ENCODE results near the gene TEAD1. TPM values are rescaled to one million over a fixed set of nuclear protein-coding genes. Genes with fewer than 3 reads are reported as not detected.
A peak's percentile ranks its signal among the peaks of the same experiment; 100 is the strongest.

The TEAD1 gene
- total and polyA plus RNA-seq, 2 donors (not counting 3 experiments of a cell fraction or from before 2014, with no cell fraction given): 15.3 to 49.0 TPM

- H3K79me2 ChIP-seq (ENCODE audit: control insufficient read depth, insufficient read depth, low read length): no peaks in the 10 kb centered on the region
- BruUV-seq (replicated peaks): no TSS peak
- FAIRE-seq (peak; percentile 96), DNase-seq (ENCODE audit: low read depth, low spot score) (peak; percentile 96)
- H3K4me2 ChIP-seq (ENCODE audit: insufficient read depth, low read length): no peak overlapping the region
- CTCF ChIA-PET: interaction anchor here (0.6 to 7.1 kb wide), 76 partner anchors 9 to 842 kb away, joined by 3 to 191 read pairs (median 4); partner anchors contain the start of genes PARVA and TEAD1
- no peaks in the 10 kb centered on the region for H3K9me1 ChIP-seq (replicated peaks; ENCODE audit: control insufficient read depth, extremely low read depth, insufficient read depth, low read length)
- no peak overlapping the region for H3K27ac ChIP-seq (ENCODE audit: insufficient read depth, low read depth, low read length)
- no peak overlapping the region for H3K4me3 ChIP-seq (replicated peaks in 1 of 3; ENCODE audit: insufficient read depth in 1 of 3, low read depth in 1 of 3, low read length in 3 of 3)
- intact Hi-C loops (cut with micrococcal nuclease) (loop anchor here (1.0 to 5.0 kb wide), 10 partner anchors 46 to 600 kb away; partner anchors contain the start of gene TEAD1), dilution Hi-C loops (cut with MboI; ENCODE audit: extremely low pct_ligation_motif_present, low sequenced_read_pairs) (no loop called here)
- TF ChIP-seq EZH2 (IDR thresholded peaks at IDR 0.05; ENCODE audit: borderline replicate concordance, low read depth, low read length, severe bottlenecking) (no peak), GATA2 (IDR thresholded peaks at IDR 0.05; ENCODE audit: insufficient read depth, insufficient read length, low read depth, low read length) (no peak), POLR2AphosphoS5 (IDR thresholded peaks at IDR 0.05; ENCODE audit: insufficient read depth, low read depth, low read length) (no peak), MYC (IDR thresholded peaks at IDR 0.05; ENCODE audit: low read depth, low read length) (no peak), JUN (IDR thresholded peaks at IDR 0.05; ENCODE audit: borderline replicate concordance, insufficient read depth, insufficient read length, low read depth) (no peak), MAX (IDR thresholded peaks at IDR 0.05; ENCODE audit: insufficient read depth, insufficient read length) (no peak), POLR2A (IDR thresholded peaks at IDR 0.05; ENCODE audit: low read depth, low read length) (no peak), FOS (IDR thresholded peaks at IDR 0.05; ENCODE audit: borderline replicate concordance, insufficient read depth, low read length) (peak; percentile 6)
- TF ChIP-seq, protein P1, sequence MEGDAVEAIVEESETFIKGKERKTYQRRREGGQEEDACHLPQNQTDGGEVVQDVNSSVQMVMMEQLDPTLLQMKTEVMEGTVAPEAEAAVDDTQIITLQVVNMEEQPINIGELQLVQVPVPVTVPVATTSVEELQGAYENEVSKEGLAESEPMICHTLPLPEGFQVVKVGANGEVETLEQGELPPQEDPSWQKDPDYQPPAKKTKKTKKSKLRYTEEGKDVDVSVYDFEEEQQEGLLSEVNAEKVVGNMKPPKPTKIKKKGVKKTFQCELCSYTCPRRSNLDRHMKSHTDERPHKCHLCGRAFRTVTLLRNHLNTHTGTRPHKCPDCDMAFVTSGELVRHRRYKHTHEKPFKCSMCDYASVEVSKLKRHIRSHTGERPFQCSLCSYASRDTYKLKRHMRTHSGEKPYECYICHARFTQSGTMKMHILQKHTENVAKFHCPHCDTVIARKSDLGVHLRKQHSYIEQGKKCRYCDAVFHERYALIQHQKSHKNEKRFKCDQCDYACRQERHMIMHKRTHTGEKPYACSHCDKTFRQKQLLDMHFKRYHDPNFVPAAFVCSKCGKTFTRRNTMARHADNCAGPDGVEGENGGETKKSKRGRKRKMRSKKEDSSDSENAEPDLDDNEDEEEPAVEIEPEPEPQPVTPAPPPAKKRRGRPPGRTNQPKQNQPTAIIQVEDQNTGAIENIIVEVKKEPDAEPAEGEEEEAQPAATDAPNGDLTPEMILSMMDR (IDR thresholded peaks at IDR 0.05; ENCODE audit: extremely low read depth in 1 of 2, insufficient read depth in 1 of 2, low read depth in 1 of 2, low read length in 2 of 2): peak; percentile 82 to 86
- H3K36me3 ChIP-seq (ENCODE audit: control insufficient read depth in 2 of 2, extremely low read depth in 1 of 2, insufficient read depth in 2 of 2, low read length in 2 of 2): peaks cover 0 to 7% of the 10 kb centered on the region in 2 experiments
- H3K4me1 ChIP-seq (ENCODE audit: control insufficient read depth, extremely low read depth, insufficient read depth, low read length): peaks cover 9% of the 10 kb centered on the region
- H3K27me3 ChIP-seq (ENCODE audit: control insufficient read depth in 2 of 2, insufficient read depth in 2 of 2, low read length in 2 of 2): no peaks in the 10 kb centered on the region
- no peak overlapping the region for H2AFZ ChIP-seq (ENCODE audit: low read depth, low read length)
- H4K20me1 ChIP-seq (replicated peaks; ENCODE audit: control insufficient read depth, extremely low read depth, insufficient read depth, low read length): no peaks in the 10 kb centered on the region
- POLR2A ChIA-PET: interaction anchor here (0.6 kb wide), 1 partner anchor 33 kb away, joined by 5 read pairs; no protein-coding TSS in a partner anchor
- H3K9ac ChIP-seq (replicated peaks; ENCODE audit: extremely low read depth, insufficient read depth, low read length): no peak overlapping the region
- H3K9me3 ChIP-seq (replicated peaks; ENCODE audit: control insufficient read depth, insufficient read depth, low read length): no peaks in the 10 kb centered on the region
Measured at GRCh38 chr11:12888525-12889158, 214.4 kb downstream of the TEAD1 start.
